HepG2 (cell line): ENCODE results near the gene ADGRL2. TPM values are rescaled to one million over a fixed set of nuclear protein-coding genes. Genes with fewer than 3 reads are reported as not detected.

Experiments used
- ATAC-seq: fragments of 200-7000 bp; cut with Tn5 transposase; 3 replicates; pipeline ENCODE4 v1.9.1; 2020; ENCODE audit warnings: mild to moderate bottlenecking, moderate library complexity
- BruUV-seq: library from RNA; stranded (reverse); fragments of 400-500 nt; replicated peaks from 2 replicates; lab custom pipeline; 2021; lab: Mats Ljungman, UMichigan
- CTCF ChIA-PET: fragments of 300-600 bp; formaldehyde crosslinking; extraction: SDS; loops from one replicate; lab custom pipeline; 2021; ENCODE audit warnings: low total read pairs, inconsistent platforms, low intra/inter-chr PET ratio; lab: Yijun Ruan, JAX
- POLR2A ChIA-PET: fragments of 350-600 bp; sonication (Branson Sonifier 250); formaldehyde crosslinking; loops from one replicate; lab custom pipeline; 2020; ENCODE audit warnings: antibody characterized with exemption, inconsistent platforms; lab: Yijun Ruan, JAX
- DNase-seq: peaks from one replicate; pipeline ENCODE4 v3.0.0-alpha.2; 2015; ENCODE audit warnings: low spot score
- FAIRE-seq: peaks from 3 replicates; lab custom pipeline; 2011; peaks lifted over from hg19 to GRCh38; lab: Jason Lieb, UNC
- H2AFZ ChIP-seq: one replicate; pipeline ENCODE4 v1.6.1; 2011; ENCODE audit warnings: low read length, inconsistent platforms
- H3K27ac ChIP-seq: fragments of 300-600 bp; 3 replicates; pipeline ENCODE4 v1.8.0; 2011; ENCODE audit warnings: mixed run types, mild to moderate bottlenecking, mixed read lengths, low read length, inconsistent platforms; ENCODE audit not compliant: insufficient read depth; ENCODE audit errors: extremely low read length
- H3K27me3 ChIP-seq, 2 experiments: fragments of 200-600 bp in 1 of 2; 2 replicates in 1 of 2; 3 replicates in 1 of 2; pipeline versions ENCODE4 v1.6.0 to v1.8.0; 2011; ENCODE audit warnings: low read length in 2 of 2, mild to moderate bottlenecking in 2 of 2, moderate library complexity in 2 of 2, inconsistent platforms in 1 of 2; ENCODE audit not compliant: insufficient read depth in 2 of 2, control insufficient read depth in 1 of 2
- H3K36me3 ChIP-seq, 2 experiments: fragments of 200-600 bp in 1 of 2; replicated peaks in 1 of 2; 2 replicates in 1 of 2; 3 replicates in 1 of 2; pipeline versions ENCODE4 v1.5.1 to v1.8.0; 2011; ENCODE audit warnings: low read length in 2 of 2, inconsistent platforms in 1 of 2; ENCODE audit not compliant: insufficient read depth in 2 of 2, control insufficient read depth in 1 of 2
- H3K4me1 ChIP-seq: 2 replicates; pipeline ENCODE4 v1.5.1; 2012; ENCODE audit warnings: low read length, inconsistent platforms; ENCODE audit not compliant: insufficient read depth
- H3K4me2 ChIP-seq: 2 replicates; pipeline ENCODE4 v1.6.0; 2011; ENCODE audit warnings: low read depth, low read length, inconsistent platforms
- H3K4me3 ChIP-seq, 3 experiments: fragments of 200-600 bp in 1 of 3; sonication (generic), shearing (Covaris generic) in 1 of 3; replicated peaks in 1 of 3; 2 replicates each; pipeline ENCODE4 v1.5.1; 2011 to 2016; ENCODE audit warnings: low read length in 3 of 3, inconsistent platforms in 2 of 3, low read depth in 2 of 3, mild to moderate bottlenecking in 2 of 3, control low read depth in 1 of 3, mixed read lengths in 1 of 3; ENCODE audit not compliant: insufficient read depth in 1 of 3
- H3K79me2 ChIP-seq: one replicate; pipeline ENCODE4 v1.6.1; 2011; ENCODE audit warnings: low read length, inconsistent platforms; ENCODE audit not compliant: insufficient read depth
- H3K9ac ChIP-seq: 2 replicates; pipeline ENCODE4 v1.6.0; 2011; ENCODE audit warnings: mild to moderate bottlenecking, low read depth, low read length, inconsistent platforms; ENCODE audit not compliant: insufficient read depth
- H3K9me3 ChIP-seq: 2 replicates; pipeline ENCODE4 v1.5.1; 2012; ENCODE audit warnings: mild to moderate bottlenecking, low read length
- H4K20me1 ChIP-seq: 2 replicates; pipeline ENCODE4 v1.6.0; 2011; ENCODE audit warnings: inconsistent platforms, mild to moderate bottlenecking, low read length, moderate library complexity; ENCODE audit not compliant: insufficient read depth
- CHD2 ChIP-seq: IDR thresholded peaks from 2 replicates; pipeline ENCODE4 v1.6.1; 2011; ENCODE audit warnings: low read depth, low read length, improper control_type of control experiment
- GMEB1 ChIP-seq: sonication (generic); formaldehyde crosslinking; IDR thresholded peaks from 2 replicates; pipeline ENCODE4 v1.5.1; 2020; ENCODE audit warnings: missing genetic modification reagents, mild to moderate bottlenecking, borderline replicate concordance
- KDM5A ChIP-seq: fragments of 200-600 bp; sonication (generic); IDR thresholded peaks from 2 replicates; pipeline ENCODE4 v1.7.0; 2018; ENCODE audit warnings: antibody characterized with exemption, mild to moderate bottlenecking, low read length, borderline replicate concordance
- MATR3 ChIP-seq: sonication (generic); formaldehyde crosslinking; IDR thresholded peaks from 2 replicates; pipeline ENCODE4 v1.4.0; 2020; ENCODE audit warnings: missing genetic modification reagents
- NCOA2 ChIP-seq: sonication (generic); formaldehyde crosslinking; IDR thresholded peaks from 2 replicates; pipeline ENCODE4 v1.8.0; 2022; ENCODE audit warnings: inconsistent platforms
- NFE2L2 ChIP-seq: fragments of 150-350 bp; IDR thresholded peaks from 2 replicates; pipeline ENCODE4 v1.6.1; 2014; ENCODE audit warnings: low read length
- PHB2 ChIP-seq: fragments of 450-650 bp; IDR thresholded peaks from 2 replicates; pipeline ENCODE4 v1.6.1; 2018; ENCODE audit not compliant: partially characterized antibody
- STAT6 ChIP-seq: sonication (generic); formaldehyde crosslinking; IDR thresholded peaks from 2 replicates; pipeline ENCODE4 v1.4.0; 2020; ENCODE audit warnings: missing genetic modification reagents, mild to moderate bottlenecking, borderline replicate concordance
- TCF7 ChIP-seq: sonication (generic); IDR thresholded peaks from 2 replicates; pipeline ENCODE4 v1.6.1; 2016; ENCODE audit warnings: antibody characterized with exemption, low read depth
- ZBED4 ChIP-seq: sonication (generic); formaldehyde crosslinking; IDR thresholded peaks from 2 replicates; pipeline ENCODE4 v1.4.0; 2020; ENCODE audit warnings: missing genetic modification reagents, borderline replicate concordance
- ZFAT ChIP-seq: sonication (generic); formaldehyde crosslinking; conservative IDR thresholded peaks from 2 replicates; pipeline ENCODE4 v1.8.1; 2023; ENCODE audit warnings: missing genetic modification reagents, inconsistent platforms
- ZKSCAN1 ChIP-seq: fragments of 150-350 bp; IDR thresholded peaks from 2 replicates; pipeline ENCODE4 v1.6.1; 2014; ENCODE audit warnings: low read length
- ZNF12 ChIP-seq: sonication (generic); formaldehyde crosslinking; IDR thresholded peaks from 2 replicates; pipeline ENCODE4 v1.5.0; 2020; ENCODE audit warnings: missing genetic modification reagents
- ZNF570 ChIP-seq: sonication (generic); formaldehyde crosslinking; IDR thresholded peaks from 2 replicates; pipeline ENCODE4 v1.4.0; 2020; ENCODE audit warnings: mild to moderate bottlenecking, missing genetic modification reagents, borderline replicate concordance
- ZNF746 ChIP-seq: sonication (generic); formaldehyde crosslinking; IDR thresholded peaks from 2 replicates; pipeline ENCODE4 v1.8.0; 2022; ENCODE audit warnings: mild to moderate bottlenecking, missing genetic modification reagents
- WGBS: methylation state at CpG from one replicate; pipeline ENCODE4 v1.1.6; 2017; ENCODE audit warnings: low lambda C conversion rate; 5-methylcytosine and 5-hydroxymethylcytosine counted together
- in situ Hi-C: cut with HindIII; loops from 2 replicates; pipeline ENCODE4 v1.10.0; 2017; ENCODE audit warnings: low pct_unique_long_range_greater_than_20kb; ENCODE audit not compliant: extremely low pct_ligation_motif_present
- intact Hi-C: fragments of 100-400 bp; cut with micrococcal nuclease; formaldehyde crosslinking; loops from one replicate; pipeline ENCODE4 v1.10.0; 2022; ENCODE audit not compliant: unreplicated experiment
- polyA plus RNA-seq, 8 experiments: library from polyadenylated mRNA; depleted of rRNA in 3 of 8; stranded (reverse) in 7 of 8; unstranded in 1 of 8; fragments of >200 nt; fragmentation: Illumina TruSeq in 4 of 8; extraction: Trizol in 4 of 8; gene quantifications; 2 replicates each; pipeline versions ENCODE4 v1.2.1 to v1.2.3, GENCODE V29; 2011 to 2016; ENCODE audit warnings: low read depth in 4 of 8, missing spikeins in 1 of 8, mixed read lengths in 1 of 8; ENCODE audit not compliant: insufficient read depth in 1 of 8
- total RNA-seq, 5 experiments: library from RNA; depleted of rRNA; stranded (reverse); fragments of >200 nt; fragmentation: Illumina TruSeq; extraction: Trizol; gene quantifications; 2 replicates each; pipeline ENCODE4 v1.2.3, GENCODE V29; 2016; ENCODE audit warnings: low read depth in 1 of 5
- TF ChIP-seq, protein P1 (sequence below): sonication (generic); formaldehyde crosslinking; IDR thresholded peaks from 2 replicates; pipeline ENCODE4 v1.8.1; 2023; ENCODE audit warnings: missing genetic modification reagents, inconsistent platforms, borderline replicate concordance

Gene ADGRL2
- total and polyA plus RNA-seq, 2 of the 13 experiments (the other 11 are each of a cell fraction or from before 2014, with no cell fraction given) = 15.3 to 31.6 TPM

DNA sequence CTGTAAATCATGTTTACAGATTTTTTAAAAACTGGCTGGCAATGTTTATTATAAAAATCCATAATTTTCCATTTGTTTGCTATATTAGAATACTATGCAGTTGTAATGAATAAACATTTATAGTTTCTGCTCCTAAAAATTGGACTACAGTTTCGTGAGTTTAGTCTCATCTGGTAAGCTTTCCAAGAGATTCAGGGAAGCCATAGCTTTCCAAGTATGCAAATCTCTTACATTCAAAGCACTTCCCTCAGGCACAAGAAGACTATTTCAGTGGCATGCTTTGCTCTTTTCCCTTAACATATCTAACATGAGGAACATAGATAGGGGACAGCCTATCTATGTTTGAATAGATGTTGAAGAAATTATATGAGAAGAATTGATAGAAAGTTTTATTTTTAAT, 77.2 kb downstream of the ADGRL2 start:
- WGBS = 30% methylated on average over 1 of the region's 1 CpG
- Histone ChIP-seq H3K9ac (no peak overlapping the region), H3K4me2 (no peak overlapping the region), H3K79me2 (no peaks in the 10 kb centered on the region), H3K9me3 (no peaks in the 10 kb centered on the region; the same call in 1 of the 2 replicates), H3K36me3 (no peaks in the 10 kb centered on the region), H3K27ac (no peak overlapping the region), H3K4me3 (no peak overlapping the region), H3K4me1 (no peaks in the 10 kb centered on the region), H2AFZ (no peak overlapping the region), H4K20me1 (no peaks in the 10 kb centered on the region)
- in situ Hi-C loops (no loop called here), intact Hi-C loops (no loop called here)
- DNase-seq (no peak), ATAC-seq (no peak), FAIRE-seq (no peak)
- no TSS peak for BruUV-seq
- ChIA-PET CTCF (no interaction called here), POLR2A (no interaction called here)
- TF ChIP-seq ZKSCAN1 (no peak), GMEB1 (no peak), PHB2 (no peak), STAT6 (CRISPR knock-in tag) (no peak), ZNF12 (CRISPR knock-in tag) (no peak), MATR3 (CRISPR knock-in tag) (no peak), NCOA2 (CRISPR knock-in tag) (no peak), NFE2L2 (no peak), ZBED4 (no peak), TCF7 (no peak), ZFAT (no peak), ZNF570 (CRISPR knock-in tag) (no peak), ZNF746 (no peak), CHD2 (no peak), KDM5A (no peak)
- TF ChIP-seq, protein P1, sequence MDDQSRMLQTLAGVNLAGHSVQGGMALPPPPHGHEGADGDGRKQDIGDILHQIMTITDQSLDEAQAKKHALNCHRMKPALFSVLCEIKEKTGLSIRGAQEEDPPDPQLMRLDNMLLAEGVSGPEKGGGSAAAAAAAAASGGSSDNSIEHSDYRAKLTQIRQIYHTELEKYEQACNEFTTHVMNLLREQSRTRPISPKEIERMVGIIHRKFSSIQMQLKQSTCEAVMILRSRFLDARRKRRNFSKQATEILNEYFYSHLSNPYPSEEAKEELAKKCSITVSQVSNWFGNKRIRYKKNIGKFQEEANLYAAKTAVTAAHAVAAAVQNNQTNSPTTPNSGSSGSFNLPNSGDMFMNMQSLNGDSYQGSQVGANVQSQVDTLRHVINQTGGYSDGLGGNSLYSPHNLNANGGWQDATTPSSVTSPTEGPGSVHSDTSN = no peak
- TF ChIP-seq, all 625 proteins: peak for 0
- H3K27me3 ChIP-seq = no peaks in the 10 kb centered on the region
